ENCODE results near the gene EML2. TPM values are rescaled to one million over a fixed set of nuclear protein-coding genes. Genes with fewer than 3 reads are reported as not detected.
A peak's percentile ranks its signal among the peaks of the same experiment; 100 is the strongest.
"Not testable (repeated sequence)": the region's sequence is repeated elsewhere in the genome, so short reads cannot be mapped to it uniquely, and the experiment has no call there.

The EML2 gene
- total RNA-seq, 2 donors from 2014 or later: 149 to 190 TPM

GRCh38 chr19:45623984-45624383 lies 15.2 kb downstream of the EML2 start:
- no peak for ATAC-seq (replicated peaks in 1 of 2)

GRCh38 chr19:45621976-45622503 lies 17.2 kb downstream of the EML2 start:
- Mint-ChIP-seq H3K27me3 (ENCODE audit: low read depth) (no peaks in the 10 kb centered on the region), H3K4me3 (no peak overlapping the region), H3K9me3 (no peaks in the 10 kb centered on the region), H3K27ac (no peak overlapping the region), H3K4me1 (ENCODE audit: low read depth) (peaks cover 8% of the 10 kb centered on the region), H3K36me3 (ENCODE audit: insufficient read depth in 2 of 2) (peaks cover 10 to 36% of the 10 kb centered on the region in 2 donors)
- DNase-seq (no peak), ATAC-seq (replicated peaks in 1 of 2) (no peak)

More at GRCh38 chr19:45623984-45624383, 15.2 kb downstream of the EML2 start:
- Mint-ChIP-seq H3K36me3 (ENCODE audit: insufficient read depth in 2 of 2) (peaks cover 10 to 38% of the 10 kb centered on the region in 2 donors), H3K9me3 (no peaks in the 10 kb centered on the region), H3K4me1 (ENCODE audit: low read depth) (peaks cover 8% of the 10 kb centered on the region), H3K27me3 (ENCODE audit: low read depth) (no peaks in the 10 kb centered on the region), H3K27ac (no peak overlapping the region), H3K4me3 (no peak overlapping the region)
- DNase-seq: no peak

GRCh38 chr19:45621389-45621788 lies 17.8 kb downstream of the EML2 start:
- no peaks in the 10 kb centered on the region for H3K27me3 Mint-ChIP-seq (ENCODE audit: low read depth)
- H3K4me3 Mint-ChIP-seq: no peak overlapping the region
- H3K36me3 Mint-ChIP-seq (ENCODE audit: insufficient read depth in 2 of 2): peaks cover 10 to 36% of the 10 kb centered on the region in 2 donors
- H3K4me1 Mint-ChIP-seq (ENCODE audit: low read depth): peaks cover 8% of the 10 kb centered on the region
- no peaks in the 10 kb centered on the region for H3K9me3 Mint-ChIP-seq
- DNase-seq: no peak
- no peak overlapping the region for H3K27ac Mint-ChIP-seq
- ATAC-seq (replicated peaks in 1 of 2): no peak

GRCh38 chr19:45616704-45617017 lies 22.5 kb downstream of the EML2 start:
- no peaks in the 10 kb centered on the region for H3K9me3 Mint-ChIP-seq
- ATAC-seq (replicated peaks in 1 of 2): no peak
- H3K36me3 Mint-ChIP-seq (ENCODE audit: insufficient read depth in 2 of 2): peaks cover 16 to 38% of the 10 kb centered on the region in 2 donors
- no peak overlapping the region for H3K4me3 Mint-ChIP-seq
- no peak overlapping the region for H3K27ac Mint-ChIP-seq
- DNase-seq: no peak
- H3K4me1 Mint-ChIP-seq (ENCODE audit: low read depth): peaks cover 23% of the 10 kb centered on the region
- no peaks in the 10 kb centered on the region for H3K27me3 Mint-ChIP-seq (ENCODE audit: low read depth)

- H3K9me3 Mint-ChIP-seq: no peaks in the 10 kb centered on the region
- H3K36me3 Mint-ChIP-seq (ENCODE audit: insufficient read depth in 2 of 2): peaks cover 16 to 43% of the 10 kb centered on the region in 2 donors
Measured at GRCh38 chr19:45615795-45616703, 23.1 kb downstream of the EML2 start.

GRCh38 chr19:45615056-45615455 lies 24.1 kb downstream of the EML2 start:
- H3K27ac Mint-ChIP-seq; H3K9me3 Mint-ChIP-seq; DNase-seq; H3K4me3 Mint-ChIP-seq; H3K27me3 Mint-ChIP-seq (ENCODE audit: low read depth); ATAC-seq (replicated peaks in 1 of 2): not testable (repeated sequence)
- peaks cover 19 to 49% of the 10 kb centered on the region in 2 donors for H3K36me3 Mint-ChIP-seq (ENCODE audit: insufficient read depth in 2 of 2)
- peaks cover 23% of the 10 kb centered on the region for H3K4me1 Mint-ChIP-seq (ENCODE audit: low read depth)

More at GRCh38 chr19:45615795-45616703, 23.1 kb downstream of the EML2 start:
- Mint-ChIP-seq H3K27me3 (ENCODE audit: low read depth) (no peaks in the 10 kb centered on the region), H3K4me1 (ENCODE audit: low read depth) (peaks cover 23% of the 10 kb centered on the region), H3K4me3 (no peak overlapping the region), H3K27ac (peak overlapping the region; percentile 48)
- peak; percentile 78 for ATAC-seq (replicated peaks in 1 of 2)
- peak; percentile 86 to 92 for DNase-seq

GRCh38 chr19:45613926-45614725 lies 25.1 kb downstream of the EML2 start:
- Mint-ChIP-seq H3K27me3 (ENCODE audit: low read depth) (no peaks in the 10 kb centered on the region), H3K4me1 (ENCODE audit: low read depth) (peaks cover 23% of the 10 kb centered on the region), H3K27ac (peak overlapping the region; percentile 96), H3K9me3 (peaks cover 2 to 4% of the 10 kb centered on the region in 2 donors), H3K36me3 (ENCODE audit: insufficient read depth in 2 of 2) (peaks cover 25 to 52% of the 10 kb centered on the region in 2 donors), H3K4me3 (peak overlapping the region; percentile 72 to 84)
- DNase-seq: peak; percentile 67 to 69
- ATAC-seq (replicated peaks in 1 of 2): peak; percentile 85 to 87

GRCh38 chr19:45608948-45609347 lies 30.2 kb downstream of the EML2 start:
- no peak for ATAC-seq (replicated peaks in 1 of 2)
- Mint-ChIP-seq H3K27ac (peak overlapping the region; percentile 61), H3K4me3 (no peak overlapping the region), H3K9me3 (peaks cover 5 to 7% of the 10 kb centered on the region in 2 donors), H3K4me1 (ENCODE audit: low read depth) (peaks cover 18% of the 10 kb centered on the region), H3K36me3 (ENCODE audit: insufficient read depth in 2 of 2) (peaks cover 17 to 38% of the 10 kb centered on the region in 2 donors), H3K27me3 (ENCODE audit: low read depth) (no peaks in the 10 kb centered on the region)
- no peak for DNase-seq

- H3K27me3 Mint-ChIP-seq (ENCODE audit: low read depth): peaks cover 14% of the 10 kb centered on the region
- DNase-seq (peak; percentile 23 to 58), ATAC-seq (replicated peaks in 1 of 2) (peak; percentile 48 to 74)
- H3K27ac Mint-ChIP-seq: peak overlapping the region; percentile 46
- peaks cover 13% of the 10 kb centered on the region for H3K4me1 Mint-ChIP-seq (ENCODE audit: low read depth)
- H3K36me3 Mint-ChIP-seq (ENCODE audit: insufficient read depth in 2 of 2): peaks cover 13 to 32% of the 10 kb centered on the region in 2 donors
- H3K9me3 Mint-ChIP-seq: peaks cover 5 to 7% of the 10 kb centered on the region in 2 donors
- peak overlapping the region; percentile 37 to 51 for H3K4me3 Mint-ChIP-seq
Measured at GRCh38 chr19:45607071-45608029, 31.8 kb downstream of the EML2 start.

- peak; percentile 28 to 50 for ATAC-seq (replicated peaks in 1 of 2)
- no peaks in the 10 kb centered on the region for H3K9me3 Mint-ChIP-seq
- H3K27ac Mint-ChIP-seq: no peak within 1 kb of the TSS
- peak within 1 kb of the TSS; percentile 9 to 54 for H3K4me3 Mint-ChIP-seq
- peaks cover 41% of the 10 kb centered on the region for H3K4me1 Mint-ChIP-seq (ENCODE audit: low read depth)
- H3K27me3 Mint-ChIP-seq (ENCODE audit: low read depth): peaks cover 70% of the 10 kb centered on the region
- peaks cover 2 to 3% of the 10 kb centered on the region in 2 donors for H3K36me3 Mint-ChIP-seq (ENCODE audit: insufficient read depth in 2 of 2)
- DNase-seq: no peak
Measured at GRCh38 chr19:45601524-45602374, 37.4 kb downstream of the EML2 start, which contains the start of gene GPR4. Gene GPR4 (minus strand): TSS chr19:45602212. CDS start chr19:45591866, 10,346 bp downstream.

- peaks cover 41% of the 10 kb centered on the region for H3K4me1 Mint-ChIP-seq (ENCODE audit: low read depth)
- DNase-seq: no peak
- H3K36me3 Mint-ChIP-seq (ENCODE audit: insufficient read depth in 2 of 2): peaks cover 2 to 3% of the 10 kb centered on the region in 2 donors
- H3K4me3 Mint-ChIP-seq: peak overlapping the region in 1 of 2 donors; percentile 46
- H3K27ac Mint-ChIP-seq: no peak overlapping the region
- H3K27me3 Mint-ChIP-seq (ENCODE audit: low read depth): peaks cover 76% of the 10 kb centered on the region
- no peaks in the 10 kb centered on the region for H3K9me3 Mint-ChIP-seq
- no peak for ATAC-seq (replicated peaks in 1 of 2)
Measured at GRCh38 chr19:45601115-45601514, 38.1 kb downstream of the EML2 start.

Data from activated T-cell treated with anti-CD3 and anti-CD28 coated beads, Interleukin-2, amount 50 U/mL, for 72 hours (primary cell).